Measurements from ENCODE around the gene NAT16. TPM values are rescaled to one million over a fixed set of nuclear protein-coding genes. Genes with fewer than 3 reads are reported as not detected.

Gene NAT16
- total and polyA plus RNA-seq, 9 of the 15 experiments (the other 6 are each of a cell fraction or from before 2014, with no cell fraction given): 0.04 TPM; not detected in 8

- peak; percentile 59; the same call in 1 of the 2 replicates for TF ChIP-seq ZNF197 (CRISPR knock-in tag; IDR thresholded peaks at IDR 0.05; ENCODE audit: low read depth)
- TF ChIP-seq CLOCK (CRISPR knock-in tag; IDR thresholded peaks at IDR 0.05; ENCODE audit: borderline replicate concordance): 0 out of 2 replicates have a peak, but pooled peaks have one; percentile 80
- TF ChIP-seq MITF (IDR thresholded peaks at IDR 0.05): peak; percentile 98
- TF ChIP-seq TGIF2 (CRISPR knock-in tag; IDR thresholded peaks at IDR 0.05): no peak
- TF ChIP-seq GTF2B (IDR thresholded peaks at IDR 0.05; ENCODE audit: extremely low read depth, insufficient read length): no peak
- TF ChIP-seq BCLAF1 (IDR thresholded peaks at IDR 0.05; ENCODE audit: borderline replicate concordance in 1 of 2, control insufficient read depth in 1 of 2, low read depth in 2 of 2, low read length in 1 of 2): no peak
- no peak for TF ChIP-seq CCAR2 (IDR thresholded peaks at IDR 0.05; ENCODE audit: low read depth, low read length)
- TF ChIP-seq NCOR1 (IDR thresholded peaks at IDR 0.05): peak; percentile 79
- TF ChIP-seq ZSCAN29 (IDR thresholded peaks at IDR 0.05): no peak
- TF ChIP-seq RAD21 (CRISPR knock-in tag; conservative IDR thresholded peaks at IDR 0.05 in 1 of 2, IDR thresholded peaks at IDR 0.05 in 1 of 2): peak; percentile 89 to 94
- no peak for TF ChIP-seq SIX5 (IDR thresholded peaks at IDR 0.05; ENCODE audit: borderline replicate concordance in 1 of 2, insufficient read depth in 1 of 2, low read depth in 1 of 2, low read length in 2 of 2)
- no peak; the same call in 1 of the 2 replicates for TF ChIP-seq THRAP3 (IDR thresholded peaks at IDR 0.05; ENCODE audit: borderline replicate concordance)
- peak; percentile 34; the same call in 1 of the 2 replicates for TF ChIP-seq TAL1 (IDR thresholded peaks at IDR 0.05)
- TF ChIP-seq SLC30A9 (CRISPR knock-in tag; IDR thresholded peaks at IDR 0.05): no peak
- TF ChIP-seq CAMTA2 (CRISPR knock-in tag; conservative IDR thresholded peaks at IDR 0.05): no peak
Observed at GRCh38 chr7:101138213-101138870, 41.8 kb downstream of the NAT16 start (continued).
